ENCODE data around the gene ZFP91.
A peak's percentile ranks its signal among the peaks of the same experiment; 100 is the strongest.

ZFP91 gene

GRCh38 chr11:58578635-58579191 is at the start of gene ZFP91:
Gene ZFP91, plus strand, starts transcription at chr11:58579063. Its CDS starts 219 bp downstream, at chr11:58579282.
- intact Hi-C loops (cut with DNase I; ENCODE audit: low total_unique reads) = loop anchor here (5.0 to 10.0 kb wide), 2 partner anchors 96 to 911 kb away; partner anchors contain the start of gene ZDHHC5
- Histone ChIP-seq H3K27me3 (no peaks in the 10 kb centered on the region), H3K36me3 (peaks cover 0 to 4% (median 0%) of the 10 kb centered on the region in 3 donors), H3K9me3 (no peaks in the 10 kb centered on the region), H3K4me1 (peaks cover 0 to 73% (median 47%) of the 10 kb centered on the region in 4 donors), H3K27ac (peak within 1 kb of the TSS; percentile 100), H3K4me3 (peak within 1 kb of the TSS; percentile 90 to 98)
- peak in 1 of 2 experiments; percentile 24 for TF ChIP-seq CTCF (IDR thresholded peaks at IDR 0.05)
- DNase-seq = peak; percentile 98 to 99

- no peak for TF ChIP-seq CTCF (IDR thresholded peaks at IDR 0.05)
- Histone ChIP-seq H3K27ac (no peak overlapping the region), H3K4me3 (no peak overlapping the region), H3K4me1 (no peaks in the 10 kb centered on the region), H3K9me3 (no peaks in the 10 kb centered on the region), H3K27me3 (no peaks in the 10 kb centered on the region), H3K36me3 (peaks cover 16 to 60% (median 58%) of the 10 kb centered on the region in 3 donors)
- no peak for DNase-seq
- intact Hi-C loops (cut with DNase I; ENCODE audit: low total_unique reads) = no loop called here
These were observed 48.6 kb upstream of the ZFP91 start for GRCh38 chr11:58530236-58530635.

- intact Hi-C loops (cut with DNase I; ENCODE audit: low total_unique reads) = no loop called here
- DNase-seq = no peak
- H3K36me3 ChIP-seq = peaks cover 16 to 60% (median 53%) of the 10 kb centered on the region in 3 donors
- no peak for TF ChIP-seq CTCF (IDR thresholded peaks at IDR 0.05)
- no peaks in the 10 kb centered on the region for H3K4me1 ChIP-seq
- H3K4me3 ChIP-seq = no peak overlapping the region
- H3K9me3 ChIP-seq = no peaks in the 10 kb centered on the region
- H3K27ac ChIP-seq = no peak overlapping the region
- no peaks in the 10 kb centered on the region for H3K27me3 ChIP-seq
These were observed 47.0 kb upstream of the ZFP91 start for GRCh38 chr11:58531865-58532341.

GRCh38 chr11:58546841-58547240 is 32.0 kb upstream of the ZFP91 start:
- Histone ChIP-seq H3K4me1 (no peaks in the 10 kb centered on the region), H3K27ac (no peak overlapping the region), H3K4me3 (no peak overlapping the region), H3K27me3 (no peaks in the 10 kb centered on the region), H3K9me3 (no peaks in the 10 kb centered on the region), H3K36me3 (peaks cover 71 to 84% (median 80%) of the 10 kb centered on the region in 3 donors)
- intact Hi-C loops (cut with DNase I; ENCODE audit: low total_unique reads) = no loop called here
- no peak for DNase-seq
- no peak for TF ChIP-seq CTCF (IDR thresholded peaks at IDR 0.05)

- no peak for DNase-seq
- Histone ChIP-seq H3K27ac (no peak overlapping the region), H3K27me3 (no peaks in the 10 kb centered on the region), H3K4me1 (no peaks in the 10 kb centered on the region), H3K9me3 (no peaks in the 10 kb centered on the region), H3K4me3 (no peak overlapping the region), H3K36me3 (peaks cover 91 to 100% (median 94%) of the 10 kb centered on the region in 3 donors)
- TF ChIP-seq CTCF (IDR thresholded peaks at IDR 0.05) = no peak
- intact Hi-C loops (cut with DNase I; ENCODE audit: low total_unique reads) = no loop called here
These were observed 29.2 kb upstream of the ZFP91 start for GRCh38 chr11:58549644-58550043.

All from tibial artery (tissue), 4 donors.